ENCODE data around the gene FAM107A. TPM values are rescaled to one million over a fixed set of nuclear protein-coding genes. Genes with fewer than 3 reads are reported as not detected.

FAM107A gene
- total RNA-seq, 1 experiment from 2014 or later = not detected

DNA sequence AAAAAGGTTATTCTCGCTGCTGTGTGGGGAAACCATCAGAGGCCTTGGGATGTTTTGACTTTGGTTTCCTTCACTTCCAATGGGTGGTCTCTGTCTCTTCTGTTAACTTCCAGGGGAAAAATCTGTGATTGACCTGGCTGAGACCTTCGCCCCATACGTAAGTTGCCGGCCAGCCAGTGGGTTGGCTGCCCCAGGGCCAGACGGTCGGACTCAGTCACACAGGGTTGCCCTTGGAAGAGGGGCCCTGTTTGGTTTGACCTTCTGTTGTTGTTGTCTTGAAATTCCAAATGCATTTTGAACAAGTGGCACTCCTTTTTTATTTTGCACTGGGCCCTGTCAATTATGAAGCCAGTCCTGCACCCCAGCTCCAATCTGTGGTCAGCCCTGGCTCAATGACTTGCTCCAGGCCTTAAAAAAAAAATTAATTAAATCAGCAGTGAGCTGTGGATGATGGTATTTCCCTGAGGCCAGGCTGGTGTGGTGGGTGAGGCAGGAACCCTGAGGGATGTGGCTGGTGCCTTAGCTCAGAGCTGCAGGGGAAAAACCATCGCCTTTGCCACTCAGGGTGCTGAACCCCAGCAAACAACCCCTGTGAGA lies 4.5 kb downstream of the FAM107A start:
- Histone ChIP-seq H3K9me3 (ENCODE audit: control insufficient read depth in 1 of 2, insufficient read depth in 1 of 2, low read depth in 1 of 2, low read length in 2 of 2) (no peaks in the 10 kb centered on the region), H3K27me3 (ENCODE audit: insufficient read depth, low read length) (no peaks in the 10 kb centered on the region), H3K4me1 (ENCODE audit: control insufficient read depth in 1 of 2, insufficient read depth in 2 of 2, low read length in 2 of 2) (peaks cover 0 to 10% of the 10 kb centered on the region in 2 experiments; a peak in 1 of 4 replicates), H3K36me3 (ENCODE audit: control insufficient read depth in 1 of 2, insufficient read depth in 2 of 2, low read length in 2 of 2) (no peaks in the 10 kb centered on the region), H3K4me3 (replicated peaks in 1 of 2; ENCODE audit: low read depth in 1 of 2, low read length in 2 of 2) (no peak overlapping the region), H3K9me2 (ENCODE audit: insufficient read depth) (no peaks in the 10 kb centered on the region), H2AFZ (ENCODE audit: low read depth, low read length, poor library complexity, severe bottlenecking) (no peak overlapping the region), H3K27ac (ENCODE audit: low read depth, low read length) (no peak overlapping the region), H3K79me2 (ENCODE audit: insufficient read depth, low read length) (no peaks in the 10 kb centered on the region), H3K9ac (ENCODE audit: low read length) (no peak overlapping the region), H3K4me2 (ENCODE audit: low read length) (no peak overlapping the region), H4K20me1 (ENCODE audit: insufficient read depth) (no peaks in the 10 kb centered on the region)
- BruUV-seq (replicated peaks) = no TSS peak
- TF ChIP-seq TCF7L2 (IDR thresholded peaks at IDR 0.05; ENCODE audit: borderline replicate concordance, extremely low read depth, insufficient read depth, insufficient read length) (no peak), SP1 (IDR thresholded peaks at IDR 0.05; ENCODE audit: low read depth) (no peak), FOSL1 (IDR thresholded peaks at IDR 0.05; ENCODE audit: low read depth) (no peak), SIN3A (IDR thresholded peaks at IDR 0.05; ENCODE audit: low read depth) (no peak), ZFX (IDR thresholded peaks at IDR 0.05) (no peak), CBX3 (IDR thresholded peaks at IDR 0.05; ENCODE audit: low read depth) (no peak)
- TF ChIP-seq, protein P1, sequence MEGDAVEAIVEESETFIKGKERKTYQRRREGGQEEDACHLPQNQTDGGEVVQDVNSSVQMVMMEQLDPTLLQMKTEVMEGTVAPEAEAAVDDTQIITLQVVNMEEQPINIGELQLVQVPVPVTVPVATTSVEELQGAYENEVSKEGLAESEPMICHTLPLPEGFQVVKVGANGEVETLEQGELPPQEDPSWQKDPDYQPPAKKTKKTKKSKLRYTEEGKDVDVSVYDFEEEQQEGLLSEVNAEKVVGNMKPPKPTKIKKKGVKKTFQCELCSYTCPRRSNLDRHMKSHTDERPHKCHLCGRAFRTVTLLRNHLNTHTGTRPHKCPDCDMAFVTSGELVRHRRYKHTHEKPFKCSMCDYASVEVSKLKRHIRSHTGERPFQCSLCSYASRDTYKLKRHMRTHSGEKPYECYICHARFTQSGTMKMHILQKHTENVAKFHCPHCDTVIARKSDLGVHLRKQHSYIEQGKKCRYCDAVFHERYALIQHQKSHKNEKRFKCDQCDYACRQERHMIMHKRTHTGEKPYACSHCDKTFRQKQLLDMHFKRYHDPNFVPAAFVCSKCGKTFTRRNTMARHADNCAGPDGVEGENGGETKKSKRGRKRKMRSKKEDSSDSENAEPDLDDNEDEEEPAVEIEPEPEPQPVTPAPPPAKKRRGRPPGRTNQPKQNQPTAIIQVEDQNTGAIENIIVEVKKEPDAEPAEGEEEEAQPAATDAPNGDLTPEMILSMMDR (IDR thresholded peaks at IDR 0.05 in 2 of 3, conservative IDR thresholded peaks at IDR 0.05 in 1 of 3; ENCODE audit: borderline replicate concordance in 1 of 3, insufficient read depth in 1 of 3, low read depth in 2 of 3, low read length in 2 of 3) = no peak
- TF ChIP-seq, protein P2, sequence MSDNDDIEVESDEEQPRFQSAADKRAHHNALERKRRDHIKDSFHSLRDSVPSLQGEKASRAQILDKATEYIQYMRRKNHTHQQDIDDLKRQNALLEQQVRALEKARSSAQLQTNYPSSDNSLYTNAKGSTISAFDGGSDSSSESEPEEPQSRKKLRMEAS (IDR thresholded peaks at IDR 0.05) = no peak
- DNase-seq (ENCODE audit: low read depth, low spot score) (no peak), ATAC-seq (no peak)
- ChIA-PET POLR2A (no interaction called here), RAD21 (ENCODE audit: low non-redundant PET in 1 of 2, low total read pairs in 2 of 2, uncharacterized antibody in 2 of 2, unreplicated experiment in 2 of 2) (no interaction called here), CTCF (no interaction called here)
- intact Hi-C loops (cut with micrococcal nuclease) = no loop called here
